ENCODE data around the gene RICTOR.

DNA sequence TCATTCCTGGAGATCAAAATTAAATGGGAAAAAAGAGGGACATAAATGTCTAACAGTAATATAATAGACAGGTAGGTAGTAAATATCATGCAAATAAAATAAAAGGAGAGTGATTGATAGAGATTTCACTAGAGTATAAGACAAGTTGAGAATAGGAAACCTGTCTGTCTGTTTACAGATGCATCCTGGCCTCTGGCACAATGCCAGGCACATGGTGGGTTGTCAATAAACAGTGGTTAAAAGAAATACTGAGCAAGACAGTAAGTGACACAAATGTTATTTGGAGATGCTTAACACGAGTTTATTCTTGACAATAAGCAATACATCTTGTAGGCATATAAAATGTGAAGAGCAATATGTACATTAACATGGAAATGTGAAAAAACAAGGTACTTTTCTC, 33.3 kb downstream of the RICTOR start:
- TF ChIP-seq CTBP1 (IDR thresholded peaks at IDR 0.05; ENCODE audit: borderline replicate concordance) (no peak), NONO (IDR thresholded peaks at IDR 0.05; ENCODE audit: low read depth in 2 of 2, low read length in 1 of 2) (no peak), SETDB1 (IDR thresholded peaks at IDR 0.05; ENCODE audit: low read length) (no peak), SIN3A (IDR thresholded peaks at IDR 0.05; ENCODE audit: borderline replicate concordance in 2 of 2, control insufficient read depth in 1 of 2, low read depth in 2 of 2, low read length in 2 of 2) (no peak), ZNF445 (CRISPR knock-in tag; IDR thresholded peaks at IDR 0.05; ENCODE audit: low read depth) (no peak), BCL6 (CRISPR knock-in tag; IDR thresholded peaks at IDR 0.05) (no peak), CREB1 (IDR thresholded peaks at IDR 0.05) (no peak), CREB1 (CRISPR knock-in tag; IDR thresholded peaks at IDR 0.05) (no peak), REST (IDR thresholded peaks at IDR 0.05; ENCODE audit: borderline replicate concordance) (no peak), REST (CRISPR knock-in tag; IDR thresholded peaks at IDR 0.05; ENCODE audit: low read depth) (no peak), TBP (optimal IDR thresholded peaks at IDR 0.05; ENCODE audit: low read depth, low read length) (no peak)
- TF ChIP-seq, protein P1, sequence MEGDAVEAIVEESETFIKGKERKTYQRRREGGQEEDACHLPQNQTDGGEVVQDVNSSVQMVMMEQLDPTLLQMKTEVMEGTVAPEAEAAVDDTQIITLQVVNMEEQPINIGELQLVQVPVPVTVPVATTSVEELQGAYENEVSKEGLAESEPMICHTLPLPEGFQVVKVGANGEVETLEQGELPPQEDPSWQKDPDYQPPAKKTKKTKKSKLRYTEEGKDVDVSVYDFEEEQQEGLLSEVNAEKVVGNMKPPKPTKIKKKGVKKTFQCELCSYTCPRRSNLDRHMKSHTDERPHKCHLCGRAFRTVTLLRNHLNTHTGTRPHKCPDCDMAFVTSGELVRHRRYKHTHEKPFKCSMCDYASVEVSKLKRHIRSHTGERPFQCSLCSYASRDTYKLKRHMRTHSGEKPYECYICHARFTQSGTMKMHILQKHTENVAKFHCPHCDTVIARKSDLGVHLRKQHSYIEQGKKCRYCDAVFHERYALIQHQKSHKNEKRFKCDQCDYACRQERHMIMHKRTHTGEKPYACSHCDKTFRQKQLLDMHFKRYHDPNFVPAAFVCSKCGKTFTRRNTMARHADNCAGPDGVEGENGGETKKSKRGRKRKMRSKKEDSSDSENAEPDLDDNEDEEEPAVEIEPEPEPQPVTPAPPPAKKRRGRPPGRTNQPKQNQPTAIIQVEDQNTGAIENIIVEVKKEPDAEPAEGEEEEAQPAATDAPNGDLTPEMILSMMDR (IDR thresholded peaks at IDR 0.05 in 2 of 3, conservative IDR thresholded peaks at IDR 0.05 in 1 of 3; ENCODE audit: insufficient read depth in 2 of 3, low read depth in 1 of 3, low read length in 3 of 3): no peak
